SKM-1 (cell line): ENCODE results near the gene DMAC2L.
"Not testable (repeated sequence)": the region's sequence is repeated elsewhere in the genome, so short reads cannot be mapped to it uniquely, and the experiment has no call there.

Experiments used
- DNase-seq: peaks from one replicate; lab custom pipeline; 2025; ENCODE audit not compliant: unreplicated experiment; lab: John Stamatoyannopoulos, UW

DMAC2L gene, protein sequence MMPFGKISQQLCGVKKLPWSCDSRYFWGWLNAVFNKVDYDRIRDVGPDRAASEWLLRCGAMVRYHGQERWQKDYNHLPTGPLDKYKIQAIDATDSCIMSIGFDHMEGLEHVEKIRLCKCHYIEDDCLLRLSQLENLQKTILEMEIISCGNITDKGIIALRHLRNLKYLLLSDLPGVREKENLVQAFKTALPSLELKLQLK

DNA sequence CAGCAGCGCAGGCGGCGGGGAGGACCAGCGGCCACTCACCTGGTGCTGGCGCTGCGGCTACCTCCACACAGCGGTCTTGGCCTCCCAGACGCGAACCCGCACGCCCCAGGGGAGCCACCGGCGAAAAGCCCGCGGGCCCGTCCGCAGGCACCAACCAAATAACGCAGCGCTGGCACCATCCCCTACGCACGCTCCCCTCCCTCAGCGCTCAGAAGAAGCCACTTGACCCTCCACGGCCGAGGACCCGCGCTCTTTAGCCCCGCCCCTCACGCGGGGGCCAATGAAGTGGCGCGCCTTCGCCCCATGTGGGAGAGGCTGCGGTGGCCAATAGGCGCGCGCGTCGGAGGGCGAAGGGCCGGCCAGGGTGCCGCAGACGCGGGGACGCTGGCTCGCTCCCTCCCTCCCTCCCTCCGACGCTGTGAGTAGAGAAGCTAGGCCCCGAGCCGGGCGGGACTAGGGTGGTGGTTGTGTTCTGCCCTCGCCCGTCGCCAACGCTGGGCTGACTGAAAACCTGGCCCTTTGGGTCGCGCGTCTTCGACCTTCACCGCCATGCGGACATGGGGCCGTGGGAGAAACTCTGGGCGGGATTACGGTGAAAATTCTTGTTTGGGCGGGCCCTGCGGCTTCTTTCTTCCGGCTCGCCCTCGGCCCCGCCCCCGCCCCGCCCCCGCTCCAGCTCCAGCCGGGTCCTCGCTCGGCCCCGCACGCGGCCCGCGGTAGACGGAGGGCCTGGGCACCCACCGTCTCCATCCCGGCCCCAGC, at the start of gene DMAC2L, which contains the start of gene L2HGDH:
DMAC2L (plus strand) TSS at position 353 of the 762 bp plus-strand sequence. CDS start 9,164 bp downstream, outside the sequence.
L2HGDH (minus strand) TSS at position 258 of the 762 bp plus-strand sequence; CDS start at position 179, 79 bp downstream.
- peak; percentile 74 for DNase-seq

DNA sequence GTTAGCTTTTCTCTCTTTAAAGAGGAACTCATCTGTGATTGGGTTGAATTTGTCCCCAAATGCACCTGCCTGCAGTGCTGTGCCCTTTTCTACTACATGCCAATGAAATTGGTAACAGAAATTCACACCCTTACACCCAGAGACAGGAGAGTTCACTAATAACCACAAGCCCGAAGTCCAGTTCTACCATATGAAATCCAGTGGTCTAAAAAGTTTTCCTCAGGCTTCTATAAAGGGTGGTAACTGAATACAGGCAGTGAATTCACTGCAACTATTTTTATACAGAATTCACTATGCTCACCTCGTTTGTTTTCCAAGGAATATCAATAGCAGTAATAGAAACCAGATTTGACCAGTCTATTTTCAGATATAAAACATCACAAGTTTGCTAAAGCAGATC, 49.3 kb upstream of the DMAC2L start:
- DNase-seq: no peak

DNA sequence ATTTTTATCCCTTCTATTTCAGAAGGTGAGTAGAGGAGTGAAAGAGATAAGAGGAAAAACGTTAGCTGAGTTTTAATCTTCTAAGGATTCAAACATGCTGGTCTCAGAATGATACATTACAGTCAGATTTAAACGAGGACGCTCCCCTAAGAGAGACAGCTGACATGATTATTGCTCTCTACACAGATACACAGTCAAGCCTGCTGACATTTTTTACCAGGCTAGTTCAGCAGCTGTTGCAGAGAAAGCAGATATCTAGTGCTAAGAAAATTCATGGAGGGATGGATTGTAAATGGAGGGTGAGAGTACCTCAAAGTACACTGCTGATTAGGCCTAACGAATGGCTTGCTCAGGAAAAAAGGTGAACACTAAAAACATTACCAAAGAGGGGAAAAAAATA, 48.8 kb upstream of the DMAC2L start:
- no peak for DNase-seq

DNA sequence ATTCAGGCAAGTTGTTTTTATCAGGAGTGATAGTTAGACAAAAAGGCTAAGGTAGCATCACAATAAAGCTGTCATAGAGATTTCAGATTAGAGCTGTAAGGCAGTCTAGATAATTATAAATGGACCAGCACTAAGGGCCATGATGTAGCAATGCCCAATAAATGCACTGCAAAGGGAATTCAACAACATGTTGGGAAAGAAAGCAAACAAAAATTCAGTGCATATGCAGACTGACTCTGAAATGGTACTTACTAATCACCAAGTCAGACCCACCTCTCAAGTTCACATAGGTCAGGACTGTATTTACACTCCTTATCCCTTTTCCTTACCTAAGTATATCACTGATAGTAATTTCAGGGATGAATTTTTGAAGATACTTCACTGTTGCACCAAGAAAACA, 47.1 kb upstream of the DMAC2L start:
- no peak for DNase-seq

DNA sequence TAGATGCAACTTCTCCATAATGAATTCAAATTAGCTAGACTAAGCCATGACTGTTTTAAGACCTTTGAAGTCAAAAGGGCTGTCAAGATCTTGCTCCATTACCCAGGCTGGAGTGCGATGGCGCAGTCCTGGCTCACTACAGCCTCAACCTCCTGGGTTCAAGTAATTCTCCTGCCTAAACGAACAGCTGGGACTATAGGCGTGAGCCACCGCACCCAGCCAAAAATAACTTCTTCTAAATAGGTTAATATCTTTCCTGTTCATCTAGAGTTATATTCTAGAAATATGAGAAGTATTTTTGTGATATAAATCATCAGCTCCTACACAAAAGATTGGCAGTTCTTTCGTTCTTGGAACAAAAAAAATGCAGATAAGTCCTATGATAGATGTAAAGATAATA, 41.2 kb upstream of the DMAC2L start:
- no peak for DNase-seq

DNA sequence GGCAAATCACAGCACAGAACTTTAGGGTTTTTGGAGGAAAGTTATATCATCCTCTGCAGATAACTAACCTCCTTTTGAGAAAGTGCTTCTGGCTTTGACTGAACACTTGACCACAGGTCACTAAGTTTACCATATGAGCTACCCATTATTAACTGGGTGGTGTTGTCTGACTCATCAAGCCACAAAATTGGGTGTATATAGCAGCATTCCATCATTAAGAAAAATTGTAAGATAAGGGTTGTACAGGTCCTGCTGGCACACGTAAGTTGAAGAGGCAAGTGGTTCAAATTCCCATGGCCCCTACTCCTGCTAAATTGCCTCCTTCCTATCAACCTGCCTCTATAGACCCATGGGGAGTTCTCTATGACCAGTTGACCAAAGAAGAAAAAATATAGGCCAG, 39.6 kb upstream of the DMAC2L start:
- DNase-seq: no peak

DNA sequence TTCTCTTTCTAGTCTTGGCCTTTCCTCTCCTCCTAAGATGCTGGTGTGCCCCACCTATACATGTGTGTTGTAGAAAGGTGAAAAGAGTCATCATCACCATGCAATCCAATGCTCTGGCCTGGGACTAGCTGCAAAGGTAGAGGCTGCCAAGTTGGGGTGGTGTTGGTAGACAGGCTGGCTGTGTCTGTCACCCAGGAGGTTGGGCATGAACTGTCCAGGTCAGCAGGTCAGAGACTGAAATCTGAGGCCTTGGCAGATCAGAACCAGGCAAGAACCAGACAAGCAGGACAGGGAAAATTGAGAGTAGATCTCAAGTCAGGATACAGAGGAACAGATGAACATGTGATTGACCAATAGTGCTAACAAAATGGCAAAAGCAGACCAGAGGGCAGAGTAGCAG, 26.3 kb upstream of the DMAC2L start:
- DNase-seq: no peak

DNA sequence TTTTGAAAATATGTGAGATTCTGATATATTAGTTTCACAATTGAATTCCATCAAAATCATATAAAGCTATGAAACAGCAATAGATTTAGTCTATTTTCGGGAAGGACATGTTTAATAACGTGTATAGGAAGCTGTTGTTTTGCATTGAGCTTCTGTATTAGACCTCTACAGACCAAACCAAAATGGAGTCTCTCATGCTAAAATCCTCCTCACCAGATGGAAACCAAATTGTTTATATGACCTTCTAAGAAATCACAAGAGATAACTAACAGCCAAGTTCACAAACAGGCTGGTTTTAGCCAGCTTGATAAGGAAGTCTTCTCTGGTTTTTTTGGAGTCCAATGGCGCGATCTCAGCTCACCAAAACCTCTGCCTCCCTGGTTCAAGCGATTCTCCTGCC, 24.0 kb upstream of the DMAC2L start:
- DNase-seq: no peak

DNA sequence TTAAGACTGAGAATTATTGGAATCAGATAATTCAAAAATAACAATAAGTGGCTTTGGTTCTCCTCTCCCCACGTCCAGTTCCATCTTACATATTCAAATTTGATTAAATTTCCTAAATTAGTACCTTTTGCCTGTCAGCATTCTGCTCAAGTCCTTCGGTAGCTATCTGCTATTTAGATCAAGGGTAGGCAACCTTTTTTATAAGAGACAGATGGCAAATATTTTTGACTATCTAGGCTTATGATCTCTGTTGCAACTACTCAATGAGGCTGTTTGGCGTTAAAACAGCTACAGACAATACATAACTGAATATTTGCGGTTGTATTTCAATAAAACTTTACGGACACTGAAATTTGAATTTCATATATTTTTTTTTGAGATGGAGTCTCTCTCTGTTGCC, 21.8 kb upstream of the DMAC2L start:
- no peak for DNase-seq

DNA sequence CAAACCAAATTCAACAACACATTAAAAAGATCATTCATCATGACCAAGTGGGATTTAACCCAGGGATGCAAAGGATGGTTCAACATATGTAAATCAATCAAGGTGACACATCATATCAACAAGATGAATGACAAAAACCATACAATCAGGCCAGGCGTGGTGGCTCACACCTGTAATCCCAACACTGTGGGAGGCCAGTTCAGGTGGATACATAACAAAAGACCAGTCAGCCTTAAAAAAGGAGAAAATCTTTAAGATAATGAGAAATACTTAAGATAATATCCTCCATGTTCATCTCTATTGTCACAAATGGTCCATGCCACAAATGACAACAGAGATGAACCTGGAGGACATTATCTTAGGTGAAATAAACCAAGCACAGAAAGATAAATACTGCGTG, 12.5 kb upstream of the DMAC2L start:
- no peak for DNase-seq

DNA sequence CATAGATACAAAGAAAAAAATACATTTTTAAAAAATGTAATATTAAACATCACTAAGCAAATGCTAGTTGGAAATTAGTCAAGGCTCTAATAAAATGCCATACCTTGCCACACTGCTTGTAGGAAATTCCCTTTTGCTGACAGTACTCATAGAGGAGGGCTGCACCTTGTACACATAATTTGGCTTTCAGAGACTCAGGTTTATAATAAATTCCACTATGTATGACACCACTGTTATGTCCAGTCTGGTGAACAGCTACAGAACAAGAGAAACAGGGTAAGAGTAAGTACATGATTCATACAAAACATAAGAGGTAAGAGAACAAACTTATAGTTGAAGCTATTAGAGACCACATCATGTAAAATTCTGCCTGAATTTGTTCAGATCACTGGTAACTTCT, 10.2 kb upstream of the DMAC2L start:
- DNase-seq: no peak

DNA sequence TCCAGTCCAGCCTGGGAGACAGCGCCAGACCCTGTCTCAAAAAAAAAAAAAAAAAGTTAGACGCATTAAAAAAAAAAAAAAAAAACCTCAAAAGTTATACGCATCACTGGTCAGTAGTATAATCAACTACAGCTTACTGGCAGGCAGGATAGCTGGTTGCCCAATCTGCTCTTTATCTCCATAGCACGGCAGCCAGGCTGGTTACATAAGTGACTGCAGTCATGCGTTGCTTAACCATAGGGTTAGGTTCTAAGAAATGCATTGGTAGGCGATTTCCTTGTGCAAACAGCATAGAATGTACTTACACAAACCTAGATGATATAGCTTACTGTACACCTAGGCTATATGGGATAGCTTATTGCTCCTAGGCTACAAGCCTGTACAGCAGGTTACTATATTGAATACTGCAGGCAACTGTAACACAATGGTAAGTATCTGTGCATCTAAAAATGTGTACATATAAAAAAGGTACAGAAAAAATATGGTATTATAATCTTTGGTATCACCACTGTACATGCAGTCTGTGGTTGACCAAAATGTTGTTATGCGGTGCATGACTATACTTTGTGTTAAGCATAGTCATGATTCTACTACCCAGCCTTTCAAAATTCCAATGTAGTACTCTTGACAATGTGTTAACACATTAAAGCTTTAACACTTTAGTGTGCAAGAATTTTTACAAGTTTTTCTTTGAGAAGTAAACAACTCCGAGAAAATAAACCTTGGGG, 8.2 kb upstream of the DMAC2L start:
- peak; percentile 39 for DNase-seq

DNA sequence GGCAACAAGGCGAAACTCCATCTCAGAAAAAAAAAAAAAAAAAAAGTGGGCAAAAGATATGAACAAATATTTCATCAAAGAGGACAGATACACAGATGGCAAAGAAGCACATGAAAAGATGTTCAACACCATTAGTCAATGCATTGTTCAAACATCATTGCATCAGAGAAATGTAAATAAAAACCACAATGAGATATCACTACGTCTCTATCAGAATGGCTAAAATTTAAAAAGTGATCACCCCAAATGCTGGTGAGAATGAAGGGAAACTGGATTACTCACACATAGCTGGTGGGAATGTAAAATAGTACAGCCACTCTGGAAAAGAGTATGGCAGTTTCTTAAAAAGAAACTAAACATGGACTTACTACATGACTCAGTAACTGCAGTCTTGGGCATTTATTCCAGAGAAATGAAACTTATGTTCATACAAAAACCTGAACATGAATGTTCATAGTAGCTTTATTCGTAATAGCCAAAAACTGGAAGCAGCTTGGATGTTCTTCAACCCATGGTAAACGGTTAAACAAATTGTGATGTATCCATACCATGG, 3.7 kb upstream of the DMAC2L start:
- DNase-seq: no peak

DNA sequence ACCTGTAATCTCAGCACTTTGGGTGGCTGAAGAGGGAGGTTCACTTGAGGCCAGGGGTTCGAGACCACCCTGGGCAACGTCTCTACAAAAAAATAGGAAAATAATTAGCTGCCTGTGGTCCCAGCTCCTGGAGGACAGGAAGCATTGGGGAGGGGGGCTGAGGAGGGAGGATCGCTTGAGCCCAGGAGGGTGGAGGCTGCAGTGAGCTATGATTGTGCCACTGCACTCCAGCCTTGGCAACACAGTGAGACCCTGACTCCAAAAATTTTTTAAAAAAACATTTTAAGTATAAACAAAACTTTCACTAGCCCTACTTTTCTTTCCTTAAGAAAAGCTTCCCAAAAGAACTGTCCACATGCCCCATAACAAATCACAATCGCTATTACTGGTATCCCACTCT, 1.7 kb upstream of the DMAC2L start:
- DNase-seq: no peak

DNA sequence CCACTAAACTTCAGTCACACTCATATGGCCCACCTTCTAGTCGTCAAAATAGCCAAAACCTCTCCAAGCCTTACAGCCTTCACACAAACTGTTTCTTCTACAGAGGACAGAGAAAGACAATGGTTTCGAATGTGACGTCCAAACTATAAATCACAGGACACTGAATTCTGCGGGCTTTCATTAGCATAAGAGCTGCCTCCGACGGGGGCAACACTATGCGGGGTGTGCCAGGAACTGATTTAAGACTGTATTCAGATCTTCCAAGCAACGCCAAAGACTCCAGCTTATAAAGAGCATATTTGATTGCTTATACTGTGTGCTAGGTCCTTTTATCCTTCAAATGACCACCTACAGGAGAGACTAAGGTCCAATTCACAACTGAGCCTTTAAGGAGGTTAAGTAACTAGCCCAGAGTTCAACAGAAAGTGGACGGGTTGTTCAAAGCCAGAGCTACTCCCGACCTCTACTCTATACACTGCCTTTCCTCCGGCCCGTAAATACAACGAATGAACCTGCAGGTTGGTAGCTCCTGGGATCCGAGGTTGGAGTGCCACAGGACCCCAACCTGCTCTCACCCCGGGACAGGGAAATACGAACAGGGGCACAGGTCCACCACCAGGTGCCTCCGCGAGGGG, 670 bp upstream of the DMAC2L start:
- no peak for DNase-seq

DNA sequence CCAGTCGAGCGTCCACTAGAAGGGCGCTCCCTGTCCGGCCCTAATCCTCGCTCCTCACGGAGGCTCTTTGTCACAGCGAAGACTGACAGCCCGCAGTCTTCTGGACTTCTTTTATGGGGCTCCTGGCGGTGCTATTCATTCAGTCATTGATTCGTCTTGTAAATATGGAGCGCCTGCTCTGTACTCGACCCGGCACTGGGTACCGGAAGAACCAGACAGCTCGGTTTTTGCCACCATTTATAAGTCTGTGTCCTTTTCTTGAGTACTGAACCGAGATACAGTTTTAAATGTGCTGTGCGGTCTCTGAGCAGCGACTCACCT, 570 bp downstream of the DMAC2L start:
- no peak for DNase-seq

DNA sequence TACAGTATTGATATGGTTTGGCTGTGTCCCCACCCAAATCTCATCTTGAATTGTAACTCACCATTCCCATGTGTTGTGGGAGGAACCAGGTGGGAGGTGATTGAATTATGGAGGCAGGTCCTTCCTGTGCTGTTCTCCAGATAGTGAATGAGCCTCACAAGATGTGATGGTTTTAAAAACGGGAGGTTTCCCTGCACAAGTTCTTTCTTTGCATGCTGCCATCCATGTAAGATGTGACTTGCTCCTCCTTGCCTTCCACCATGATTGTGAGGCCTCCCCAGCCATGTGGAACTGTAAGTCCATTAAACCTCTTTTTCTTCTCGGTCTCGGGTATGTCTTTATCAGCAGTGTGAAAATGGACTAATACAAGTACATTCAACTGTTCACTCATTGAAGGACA, 2.0 kb downstream of the DMAC2L start:
- DNase-seq: not testable (repeated sequence)

DNA sequence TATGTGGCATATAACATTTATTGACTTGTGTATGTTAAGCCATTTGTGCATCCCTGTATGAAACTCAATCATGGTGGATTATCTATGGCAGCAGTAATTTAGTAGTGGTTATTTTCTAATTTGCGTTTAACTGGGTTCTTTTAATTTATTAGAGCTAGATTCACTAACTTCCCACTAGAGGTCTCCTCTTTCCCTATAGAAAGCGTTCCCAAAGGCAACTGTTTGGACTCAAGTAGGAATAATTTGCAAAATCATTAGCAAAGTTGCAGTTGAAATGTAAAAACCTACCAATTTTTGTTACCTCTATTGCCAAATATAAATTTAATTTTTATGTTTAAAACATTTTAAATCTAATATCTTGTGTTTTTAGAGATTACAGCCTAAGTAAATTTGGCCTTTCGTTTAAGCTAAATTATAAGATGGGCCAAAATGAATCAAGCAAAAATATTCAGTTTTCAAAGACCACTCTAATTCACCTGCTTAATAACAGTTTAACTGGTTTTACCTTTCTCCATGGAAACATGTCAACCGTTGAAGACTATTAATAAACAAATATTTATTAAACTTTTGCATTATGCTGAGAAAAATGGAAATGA, 6.0 kb downstream of the DMAC2L start:
- no peak for DNase-seq

DNA sequence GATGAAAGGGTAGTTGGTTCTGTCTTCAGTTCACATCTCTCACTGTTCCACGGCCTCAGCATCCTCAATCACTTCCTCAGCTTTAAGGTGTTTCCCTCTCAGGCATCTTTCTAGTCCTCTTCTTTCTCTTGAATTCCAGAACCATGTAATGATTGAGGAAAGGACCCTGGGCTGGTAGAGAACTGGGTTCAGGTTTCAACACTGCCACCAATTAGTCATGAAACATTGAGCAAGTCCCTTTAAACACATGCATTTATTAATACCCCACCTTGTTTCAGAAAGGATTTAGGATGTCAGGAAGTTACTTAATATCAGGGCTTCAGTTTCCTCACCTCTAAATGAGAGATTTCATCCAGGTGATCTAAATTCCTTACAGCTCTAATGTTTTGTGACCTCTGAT, 7.2 kb downstream of the DMAC2L start:
- no peak for DNase-seq

DNA sequence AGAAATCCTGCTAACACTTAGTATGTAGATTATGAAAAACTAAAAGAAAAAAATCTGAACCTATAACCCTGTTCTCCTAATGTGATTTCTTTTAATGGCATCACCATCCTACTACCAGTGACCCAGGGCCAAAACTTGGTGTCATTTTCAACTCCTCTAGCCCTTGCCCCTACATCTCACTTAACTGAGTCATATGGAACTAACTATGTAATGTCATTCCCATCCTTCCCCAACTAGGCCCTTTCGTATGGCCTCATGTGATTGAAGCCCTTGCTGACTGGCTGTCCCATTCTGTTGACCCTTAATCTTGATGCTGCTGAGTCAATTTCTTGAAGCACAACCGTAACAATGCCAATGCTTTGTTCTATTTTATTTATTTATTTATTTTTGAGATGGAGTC, 7.6 kb downstream of the DMAC2L start:
- DNase-seq: no peak

DNA sequence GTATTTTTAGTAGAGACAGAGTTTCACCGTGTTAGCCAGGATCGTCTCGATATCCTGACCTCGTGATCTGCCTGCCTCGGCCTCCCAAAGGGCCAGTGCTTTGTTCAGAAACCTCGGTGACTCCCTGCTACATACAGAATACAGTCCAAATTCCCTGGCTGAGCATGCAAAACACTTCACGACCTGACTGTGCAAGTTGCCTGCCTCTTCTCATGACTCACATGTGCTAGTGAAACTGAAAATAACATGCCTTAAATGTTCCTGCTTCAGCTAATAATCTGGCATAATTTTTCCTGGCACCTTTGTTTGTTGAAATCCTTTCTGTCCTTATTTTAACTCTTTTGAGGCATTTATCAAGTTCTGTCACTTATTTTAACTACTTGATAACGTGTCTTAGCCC, 8.2 kb downstream of the DMAC2L start:
- DNase-seq: no peak
